ENCODE data around the gene DGLUCY.
A peak's percentile ranks its signal among the peaks of the same experiment; 100 is the strongest.
"Not testable (repeated sequence)": the region's sequence is repeated elsewhere in the genome, so short reads cannot be mapped to it uniquely, and the experiment has no call there.

DGLUCY gene

GRCh38 chr14:91171291-91171690 lies 57.4 kb downstream of the DGLUCY start:
- DNase-seq, result no peak

GRCh38 chr14:91173221-91173670 lies 59.4 kb downstream of the DGLUCY start:
- DNase-seq, result peak; percentile 64

GRCh38 chr14:91173904-91174303 lies 60.0 kb downstream of the DGLUCY start:
- DNase-seq, result no peak

- no peak for DNase-seq
Observed at GRCh38 chr14:91175291-91176201, 61.7 kb downstream of the DGLUCY start.

GRCh38 chr14:91177073-91178034 lies 63.5 kb downstream of the DGLUCY start:
- DNase-seq, result peak; percentile 60

- no peak for DNase-seq
Observed at GRCh38 chr14:91180611-91181010, 66.7 kb downstream of the DGLUCY start.

GRCh38 chr14:91182753-91183152 lies 68.9 kb downstream of the DGLUCY start:
- DNase-seq, result not testable (repeated sequence)

GRCh38 chr14:91184559-91184958 lies 70.7 kb downstream of the DGLUCY start:
- no peak for DNase-seq

GRCh38 chr14:91185721-91186120 lies 71.8 kb downstream of the DGLUCY start:
- no peak for DNase-seq

GRCh38 chr14:91186515-91187066 lies 72.7 kb downstream of the DGLUCY start:
- DNase-seq, result no peak

GRCh38 chr14:91187271-91187670 lies 73.4 kb downstream of the DGLUCY start:
- no peak for DNase-seq

GRCh38 chr14:91190853-91191252 lies 77.0 kb downstream of the DGLUCY start:
- DNase-seq, result no peak

GRCh38 chr14:91193069-91193468 lies 79.2 kb downstream of the DGLUCY start:
- no peak for DNase-seq

- DNase-seq, result no peak
Observed at GRCh38 chr14:91195881-91196280, 82.0 kb downstream of the DGLUCY start.

- DNase-seq, result no peak
Observed at GRCh38 chr14:91197631-91198030, 83.8 kb downstream of the DGLUCY start.

GRCh38 chr14:91200802-91201201 lies 86.9 kb downstream of the DGLUCY start:
- not testable (repeated sequence) for DNase-seq

- no peak for DNase-seq
Observed at GRCh38 chr14:91202234-91202974, 88.5 kb downstream of the DGLUCY start.

- DNase-seq, result no peak
Observed at GRCh38 chr14:91204657-91205056, 90.8 kb downstream of the DGLUCY start.

GRCh38 chr14:91205459-91205858 lies 91.6 kb downstream of the DGLUCY start:
- DNase-seq, result no peak

- no peak for DNase-seq
Observed at GRCh38 chr14:91207008-91207407, 93.1 kb downstream of the DGLUCY start.

GRCh38 chr14:91211017-91211416 lies 97.1 kb downstream of the DGLUCY start:
- no peak for DNase-seq

- no peak for DNase-seq
Observed at GRCh38 chr14:91214306-91214705, 100.4 kb downstream of the DGLUCY start.
